Neural progenitor cell (in vitro differentiated cells): ENCODE data around the gene KLHL17. TPM values are rescaled to one million over a fixed set of nuclear protein-coding genes. Genes with fewer than 3 reads are reported as not detected.
"Not testable (repeated sequence)": the region's sequence is repeated elsewhere in the genome, so short reads cannot be mapped to it uniquely, and the experiment has no call there.

Source experiments
- DNase-seq: peaks from one replicate; pipeline ENCODE4 v3.0.0-alpha.2; 2016; ENCODE audit warnings: low spot score
- H2AFZ ChIP-seq: fragments of 200-600 bp; sonication (generic); replicated peaks from 2 replicates; pipeline ENCODE4 v1.6.1; 2016; ENCODE audit warnings: antibody characterized with exemption
- H3F3A ChIP-seq: fragments of 200-600 bp; sonication (generic); 2 replicates; pipeline ENCODE4 v1.6.1; 2016; ENCODE audit warnings: antibody characterized with exemption, low read depth
- H3K27ac ChIP-seq: fragments of 200-600 bp; sonication (generic); 2 replicates; pipeline ENCODE4 v1.5.1; 2016; ENCODE audit warnings: mild to moderate bottlenecking
- H3K27me3 ChIP-seq: fragments of 200-600 bp; sonication (generic); 2 replicates; pipeline ENCODE4 v1.6.1; 2016; ENCODE audit warnings: mild to moderate bottlenecking, moderate library complexity
- H3K36me3 ChIP-seq: fragments of 200-600 bp; sonication (generic); 2 replicates; pipeline ENCODE4 v1.5.1; 2016
- H3K4me1 ChIP-seq: fragments of 200-600 bp; sonication (generic); 2 replicates; pipeline ENCODE4 v1.6.1; 2016; ENCODE audit warnings: mixed run types
- H3K4me2 ChIP-seq: fragments of 200-600 bp; sonication (generic); 2 replicates; pipeline ENCODE4 v1.6.1; 2016
- H3K4me3 ChIP-seq: fragments of 200-600 bp; sonication (generic); 2 replicates; pipeline ENCODE4 v1.5.1; 2016
- H3K79me2 ChIP-seq: fragments of 200-600 bp; sonication (generic); 2 replicates; pipeline ENCODE4 v1.6.1; 2016; ENCODE audit warnings: low read depth
- H3K9ac ChIP-seq: fragments of 200-600 bp; sonication (generic); 2 replicates; pipeline ENCODE4 v1.6.1; 2016
- H3K9me3 ChIP-seq: fragments of 200-600 bp; sonication (generic); 2 replicates; pipeline ENCODE4 v1.5.1; 2016; ENCODE audit warnings: low read depth
- H4K20me1 ChIP-seq: fragments of 200-600 bp; sonication (generic); 2 replicates; pipeline ENCODE4 v1.6.1; 2016; ENCODE audit warnings: low read depth
- H3K27ac Mint-ChIP-seq: 3 replicates; pipeline ENCODE4 v1.8.0; 2021; ENCODE audit warnings: mixed read lengths
- H3K27me3 Mint-ChIP-seq: 2 replicates; pipeline ENCODE4 v1.8.0; 2022; ENCODE audit warnings: low read depth, mild to moderate bottlenecking, inconsistent platforms, moderate library complexity, mixed read lengths; ENCODE audit not compliant: insufficient read depth
- H3K36me3 Mint-ChIP-seq: 3 replicates; pipeline ENCODE4 v1.8.0; 2021; ENCODE audit warnings: mixed read lengths
- H3K4me1 Mint-ChIP-seq: 3 replicates; pipeline ENCODE4 v1.8.0; 2021; ENCODE audit warnings: mixed read lengths
- H3K4me3 Mint-ChIP-seq: 3 replicates; pipeline ENCODE4 v1.8.0; 2021; ENCODE audit warnings: mild to moderate bottlenecking, moderate library complexity, mixed read lengths
- H3K9me3 Mint-ChIP-seq: 3 replicates; pipeline ENCODE4 v1.8.0; 2020; ENCODE audit warnings: mixed read lengths
- CTCF ChIP-seq: fragments of 200-600 bp; sonication (generic); IDR thresholded peaks from 2 replicates; pipeline ENCODE4 v1.5.1; 2017; ENCODE audit warnings: antibody characterized with exemption, mild to moderate bottlenecking
- EZH2 ChIP-seq: fragments of 200-600 bp; sonication (generic); IDR thresholded peaks from 2 replicates; pipeline ENCODE4 v1.6.1; 2017; ENCODE audit warnings: antibody characterized with exemption, mild to moderate bottlenecking, moderate library complexity
- EZH2phosphoT487 ChIP-seq: fragments of 200-600 bp; sonication (generic); IDR thresholded peaks from 2 replicates; pipeline ENCODE4 v1.6.1; 2017; ENCODE audit warnings: antibody characterized with exemption
- total RNA-seq: library from RNA; depleted of rRNA; stranded (reverse); fragments of >200 nt; gene quantifications from 2 replicates; pipeline ENCODE4 v1.2.3, GENCODE V29; 2015; ENCODE audit warnings: low replicate concordance

KLHL17 gene
- total RNA-seq, 1 donor from 2014 or later, result 10.7 TPM

- no peaks in the 10 kb centered on the region for H3K9me3 ChIP-seq
- no peak for DNase-seq
- H3K4me2 ChIP-seq, result no peak overlapping the region
- Mint-ChIP-seq H3K27ac (no peak overlapping the region), H3K4me1 (peaks cover 19% of the 10 kb centered on the region), H3K27me3 (peaks cover 25% of the 10 kb centered on the region), H3K4me3 (peak overlapping the region; percentile 69), H3K9me3 (no peaks in the 10 kb centered on the region), H3K36me3 (peaks cover 15% of the 10 kb centered on the region)
- no peak overlapping the region for H3K9ac ChIP-seq
- H3K27ac ChIP-seq, result no peak overlapping the region
- H3K4me1 ChIP-seq, result peaks cover 19% of the 10 kb centered on the region
- H4K20me1 ChIP-seq, result peaks cover 93% of the 10 kb centered on the region
- H3K4me3 ChIP-seq, result no peak overlapping the region
- peaks cover 50% of the 10 kb centered on the region for H3K27me3 ChIP-seq
- TF ChIP-seq EZH2phosphoT487 (no peak), CTCF (no peak), EZH2 (no peak)
- peaks cover 27% of the 10 kb centered on the region for H3F3A ChIP-seq
- H2AFZ ChIP-seq, result no peak overlapping the region
- H3K36me3 ChIP-seq, result no peaks in the 10 kb centered on the region
- no peaks in the 10 kb centered on the region for H3K79me2 ChIP-seq
Measured at GRCh38 chr1:944341-945325, 15.8 kb upstream of the KLHL17 start.

GRCh38 chr1:945688-946556 is 14.5 kb upstream of the KLHL17 start:
- TF ChIP-seq CTCF, result no peak
- TF ChIP-seq EZH2, result no peak
- no peak for TF ChIP-seq EZH2phosphoT487
- H3K79me2 ChIP-seq, result no peaks in the 10 kb centered on the region
- no peak overlapping the region for H3K9ac ChIP-seq
- H2AFZ ChIP-seq, result no peak overlapping the region
- H3K4me3 Mint-ChIP-seq, result no peak overlapping the region
- peaks cover 90% of the 10 kb centered on the region for H4K20me1 ChIP-seq
- no peak overlapping the region for H3K4me2 ChIP-seq
- H3K27me3 Mint-ChIP-seq, result peaks cover 20% of the 10 kb centered on the region
- no peaks in the 10 kb centered on the region for H3K9me3 ChIP-seq
- DNase-seq, result no peak
- H3K36me3 Mint-ChIP-seq, result peaks cover 26% of the 10 kb centered on the region
- H3K27ac Mint-ChIP-seq, result no peak overlapping the region
- H3K4me1 Mint-ChIP-seq, result peaks cover 15% of the 10 kb centered on the region
- H3F3A ChIP-seq, result peaks cover 20% of the 10 kb centered on the region
- no peaks in the 10 kb centered on the region for H3K9me3 Mint-ChIP-seq
- H3K27me3 ChIP-seq, result peaks cover 37% of the 10 kb centered on the region
- H3K27ac ChIP-seq, result no peak overlapping the region
- H3K4me1 ChIP-seq, result peaks cover 10% of the 10 kb centered on the region
- H3K4me3 ChIP-seq, result no peak overlapping the region
- no peaks in the 10 kb centered on the region for H3K36me3 ChIP-seq

- H2AFZ ChIP-seq, H3K27ac Mint-ChIP-seq, H3K4me1 ChIP-seq, H3K9me3 ChIP-seq, H3K79me2 ChIP-seq, H3K4me3 ChIP-seq, H3K4me2 ChIP-seq, H3K9ac ChIP-seq, H3K4me3 Mint-ChIP-seq, H3K36me3 ChIP-seq, DNase-seq, H3K9me3 Mint-ChIP-seq, H3K27ac ChIP-seq: not testable (repeated sequence)
- H3F3A ChIP-seq, result peaks cover 13% of the 10 kb centered on the region
- peaks cover 92% of the 10 kb centered on the region for H4K20me1 ChIP-seq
- Mint-ChIP-seq H3K4me1 (peaks cover 15% of the 10 kb centered on the region), H3K27me3 (peaks cover 18% of the 10 kb centered on the region), H3K36me3 (peaks cover 30% of the 10 kb centered on the region)
- H3K27me3 ChIP-seq, result peaks cover 29% of the 10 kb centered on the region
Measured at GRCh38 chr1:946811-947210, 13.6 kb upstream of the KLHL17 start.
